Ascending aorta (tissue), 2 donors: ENCODE measurements around the gene ARL3. TPM values are rescaled to one million over a fixed set of nuclear protein-coding genes. Genes with fewer than 3 reads are reported as not detected.

Source experiments
- DNase-seq, 2 donors: peaks; one replicate each; pipeline ENCODE4 v3.0.0-alpha.2; 2019; ENCODE audit warnings: low spot score in 2 of 2
- H3K27ac ChIP-seq, 2 donors: fragments of 200-600 bp; sonication (generic); one replicate each; pipeline ENCODE4 v1.5.1; 2016 to 2017; ENCODE audit warnings: mild to moderate bottlenecking in 1 of 2
- H3K27me3 ChIP-seq: fragments of 200-600 bp; sonication (generic); one replicate; pipeline ENCODE4 v1.5.1; 2017
- H3K36me3 ChIP-seq, 2 donors: fragments of 200-600 bp; sonication (generic); one replicate each; pipeline ENCODE4 v1.5.1; 2016
- H3K4me1 ChIP-seq, 2 donors: fragments of 200-600 bp; sonication (generic); one replicate each; pipeline ENCODE4 v1.5.1; 2016 to 2017; ENCODE audit warnings: mild to moderate bottlenecking in 1 of 2
- H3K4me3 ChIP-seq, 2 donors: fragments of 200-600 bp; sonication (generic); one replicate each; pipeline ENCODE4 v1.5.1; 2016 to 2017; ENCODE audit warnings: mild to moderate bottlenecking in 1 of 2
- H3K9me3 ChIP-seq, 2 donors: fragments of 200-600 bp; sonication (generic); one replicate each; pipeline ENCODE4 v1.5.1; 2016
- CTCF ChIP-seq, 3 experiments: fragments of 200-600 bp in 2 of 3; fragments of 450-650 bp in 1 of 3; sonication (generic) in 2 of 3; IDR thresholded peaks; one replicate each; pipeline ENCODE4 v1.5.1; 2016 to 2019; ENCODE audit warnings: antibody characterized with exemption in 3 of 3, mild to moderate bottlenecking in 1 of 3, moderate library complexity in 1 of 3
- intact Hi-C: fragments of 100-400 bp; cut with DNase I; formaldehyde crosslinking; loops from one replicate; pipeline ENCODE4 v1.15.1; 2023
- total RNA-seq: library from RNA; depleted of rRNA; stranded (reverse); fragments of >200 nt; gene quantifications from one replicate; pipeline ENCODE4 v1.1.0, GENCODE V29; 2016

The ARL3 gene
- total RNA-seq, 1 donor from 2014 or later: 2.0 TPM

- H3K4me1 ChIP-seq: peaks cover 8 to 19% of the 10 kb centered on the region in 2 donors
- no peak overlapping the region for H3K4me3 ChIP-seq
- H3K9me3 ChIP-seq: no peaks in the 10 kb centered on the region
- no peak for TF ChIP-seq CTCF (IDR thresholded peaks at IDR 0.05)
- intact Hi-C loops: loop anchor here (2.0 kb wide), 2 partner anchors 35 to 75 kb away; no protein-coding TSS in a partner anchor
- H3K36me3 ChIP-seq: no peaks in the 10 kb centered on the region
- DNase-seq: no peak
- H3K27me3 ChIP-seq: no peaks in the 10 kb centered on the region
- H3K27ac ChIP-seq: peak overlapping the region; percentile 76
These were observed 27.6 kb upstream of the ARL3 start for GRCh38 chr10:102741726-102742237.

- H3K4me3 ChIP-seq: no peak overlapping the region
- H3K36me3 ChIP-seq: no peaks in the 10 kb centered on the region
- H3K4me1 ChIP-seq: peaks cover 5 to 16% of the 10 kb centered on the region in 2 donors
- intact Hi-C loops: no loop called here
- DNase-seq: no peak
- peak overlapping the region; percentile 76 for H3K27ac ChIP-seq
- TF ChIP-seq CTCF (IDR thresholded peaks at IDR 0.05): no peak
- no peaks in the 10 kb centered on the region for H3K27me3 ChIP-seq
- H3K9me3 ChIP-seq: no peaks in the 10 kb centered on the region
These were observed 26.0 kb upstream of the ARL3 start for GRCh38 chr10:102740229-102740628.

- no peaks in the 10 kb centered on the region for H3K27me3 ChIP-seq
- peak overlapping the region; percentile 3 to 76 for H3K27ac ChIP-seq
- H3K4me1 ChIP-seq: peaks cover 5 to 16% of the 10 kb centered on the region in 2 donors
- DNase-seq: no peak
- H3K36me3 ChIP-seq: no peaks in the 10 kb centered on the region
- H3K9me3 ChIP-seq: no peaks in the 10 kb centered on the region
- no peak overlapping the region for H3K4me3 ChIP-seq
- intact Hi-C loops: no loop called here
- TF ChIP-seq CTCF (IDR thresholded peaks at IDR 0.05): no peak
These were observed 24.5 kb upstream of the ARL3 start for GRCh38 chr10:102738692-102739121.

GRCh38 chr10:102735065-102735562 is 20.9 kb upstream of the ARL3 start:
- no peak for TF ChIP-seq CTCF (IDR thresholded peaks at IDR 0.05)
- H3K4me3 ChIP-seq: no peak overlapping the region
- intact Hi-C loops: no loop called here
- H3K9me3 ChIP-seq: no peaks in the 10 kb centered on the region
- no peak overlapping the region for H3K27ac ChIP-seq
- H3K4me1 ChIP-seq: peaks cover under 1 to 8% of the 10 kb centered on the region in 2 donors
- H3K36me3 ChIP-seq: peaks cover 0 to 5% of the 10 kb centered on the region in 2 donors
- H3K27me3 ChIP-seq: no peaks in the 10 kb centered on the region
- DNase-seq: no peak

- Histone ChIP-seq H3K4me1 (peaks cover 0 to 7% of the 10 kb centered on the region in 2 donors), H3K9me3 (no peaks in the 10 kb centered on the region), H3K4me3 (no peak overlapping the region), H3K36me3 (peaks cover 0 to 5% of the 10 kb centered on the region in 2 donors), H3K27ac (no peak overlapping the region), H3K27me3 (no peaks in the 10 kb centered on the region)
- DNase-seq: no peak
- intact Hi-C loops: no loop called here
- TF ChIP-seq CTCF (IDR thresholded peaks at IDR 0.05): no peak
These were observed 18.5 kb upstream of the ARL3 start for GRCh38 chr10:102732661-102733060.
